GM23338 (cell line): ENCODE measurements around the gene PSMB7. TPM values are rescaled to one million over a fixed set of nuclear protein-coding genes. Genes with fewer than 3 reads are reported as not detected.

Experiments
- ATAC-seq: fragments of 200-7000 bp; cut with Tn5 transposase; 3 replicates; pipeline ENCODE4 v1.9.1; 2020
- DNase-seq: peaks from one replicate; pipeline ENCODE4 v3.0.0-alpha.2; 2015; ENCODE audit warnings: low spot score
- H2AFZ ChIP-seq: fragments of 200-600 bp; sonication (generic); 2 replicates; pipeline ENCODE4 v1.8.0; 2016; ENCODE audit warnings: antibody characterized with exemption, mild to moderate bottlenecking, moderate library complexity
- H3F3A ChIP-seq: fragments of 200-600 bp; sonication (generic); replicated peaks from 2 replicates; pipeline ENCODE4 v1.8.0; 2017; ENCODE audit warnings: antibody characterized with exemption, mixed run types, low read depth
- H3K27ac ChIP-seq: fragments of 200-600 bp; sonication (generic); 2 replicates; pipeline ENCODE4 v1.6.1; 2016; ENCODE audit warnings: low read depth
- H3K27me3 ChIP-seq: fragments of 200-600 bp; sonication (generic); 2 replicates; pipeline ENCODE4 v1.8.0; 2016; ENCODE audit warnings: mild to moderate bottlenecking, mixed run types, moderate library complexity; ENCODE audit not compliant: insufficient read depth
- H3K36me3 ChIP-seq: fragments of 200-600 bp; sonication (generic); 2 replicates; pipeline ENCODE4 v1.8.0; 2016; ENCODE audit warnings: mild to moderate bottlenecking; ENCODE audit not compliant: insufficient read depth
- H3K4me1 ChIP-seq: fragments of 200-600 bp; sonication (generic); 2 replicates; pipeline ENCODE4 v1.8.0; 2016; ENCODE audit warnings: mild to moderate bottlenecking, moderate library complexity; ENCODE audit not compliant: insufficient read depth
- H3K4me2 ChIP-seq: fragments of 200-600 bp; sonication (generic); 2 replicates; pipeline ENCODE4 v1.7.1; 2017; ENCODE audit warnings: mixed run types
- H3K4me3 ChIP-seq: fragments of 200-600 bp; sonication (generic); 2 replicates; pipeline ENCODE4 v1.6.1; 2016; ENCODE audit warnings: mixed run types
- H3K79me2 ChIP-seq: fragments of 200-600 bp; sonication (generic); replicated peaks from 2 replicates; pipeline ENCODE4 v1.8.0; 2017; ENCODE audit warnings: mild to moderate bottlenecking; ENCODE audit not compliant: insufficient read depth
- H3K9me2 ChIP-seq: fragments of 200-600 bp; sonication (generic); 2 replicates; pipeline ENCODE4 v1.8.0; 2017; ENCODE audit not compliant: insufficient read depth
- H4K20me1 ChIP-seq: fragments of 200-600 bp; sonication (generic); replicated peaks from 2 replicates; pipeline ENCODE4 v1.8.0; 2017; ENCODE audit warnings: mild to moderate bottlenecking; ENCODE audit not compliant: insufficient read depth
- H3K27ac Mint-ChIP-seq: 2 replicates; pipeline ENCODE4 v1.8.0; 2020; ENCODE audit warnings: inconsistent platforms, mild to moderate bottlenecking, moderate library complexity, mixed read lengths
- H3K27me3 Mint-ChIP-seq: 3 replicates; pipeline ENCODE4 v1.8.0; 2022; ENCODE audit warnings: low read depth, mild to moderate bottlenecking, moderate library complexity, mixed read lengths, inconsistent platforms; ENCODE audit not compliant: insufficient read depth, poor library complexity
- H3K36me3 Mint-ChIP-seq: 3 replicates; pipeline ENCODE4 v1.8.0; 2021; ENCODE audit warnings: low read depth, mild to moderate bottlenecking, inconsistent platforms, moderate library complexity, mixed read lengths
- H3K4me1 Mint-ChIP-seq: 3 replicates; pipeline ENCODE4 v1.8.0; 2020; ENCODE audit warnings: mild to moderate bottlenecking, inconsistent platforms, mixed read lengths
- H3K4me3 Mint-ChIP-seq: 3 replicates; pipeline ENCODE4 v1.8.0; 2021; ENCODE audit warnings: moderate library complexity, mild to moderate bottlenecking, inconsistent platforms, mixed read lengths
- H3K9me3 Mint-ChIP-seq: 3 replicates; pipeline ENCODE4 v1.8.0; 2020; ENCODE audit warnings: moderate library complexity, mild to moderate bottlenecking, inconsistent platforms, mixed read lengths
- CREB1 ChIP-seq: fragments of 250-450 bp; sonication (Bioruptor Pico); IDR thresholded peaks from 2 replicates; pipeline ENCODE4 v1.5.0; 2020; ENCODE audit warnings: low read depth, mild to moderate bottlenecking, moderate library complexity
- ETS1 ChIP-seq: IDR thresholded peaks from 2 replicates; pipeline ENCODE4 v1.6.1; 2016; ENCODE audit warnings: antibody characterized with exemption
- JUNB ChIP-seq: IDR thresholded peaks from one replicate; pipeline ENCODE4 v1.6.1; 2016; ENCODE audit warnings: antibody characterized with exemption; ENCODE audit not compliant: unreplicated experiment
- NANOG ChIP-seq: IDR thresholded peaks from 2 replicates; pipeline ENCODE4 v1.6.1; 2016; ENCODE audit warnings: antibody characterized with exemption, borderline replicate concordance
- ZNF114 ChIP-seq: fragments of 250-450 bp; sonication (Bioruptor Pico); IDR thresholded peaks from 2 replicates; pipeline ENCODE4 v1.5.0; 2020; ENCODE audit warnings: mild to moderate bottlenecking, moderate library complexity
- ZNF462 ChIP-seq: fragments of 250-450 bp; sonication (Bioruptor Pico); IDR thresholded peaks from 2 replicates; pipeline ENCODE4 v1.5.0; 2020; ENCODE audit warnings: mild to moderate bottlenecking, moderate library complexity
- polyA plus RNA-seq: library from polyadenylated mRNA; unstranded; fragments of >200 nt; fragmentation: Nextera tagmentation; extraction: Ambion mirVana; gene quantifications from 2 replicates; pipeline ENCODE4 v1.2.1, GENCODE V29; 2016
- total RNA-seq: library from RNA; depleted of rRNA; stranded (reverse); fragments of >200 nt; shearing (Covaris generic); gene quantifications from 2 replicates; pipeline ENCODE4 v1.2.3, GENCODE V29; 2014
- TF ChIP-seq, protein P1 (sequence below), 2 experiments: fragments of 200-600 bp in 1 of 2; sonication (generic) in 1 of 2; conservative IDR thresholded peaks; 2 replicates each; pipeline versions ENCODE4 v1.5.1 to v1.6.1; 2016 to 2017; ENCODE audit warnings: antibody characterized with exemption in 2 of 2, low read depth in 2 of 2, mild to moderate bottlenecking in 2 of 2, moderate library complexity in 1 of 2

Gene PSMB7
- total and polyA plus RNA-seq, 2 experiments from 2014 or later: 255 to 268 TPM

DNA sequence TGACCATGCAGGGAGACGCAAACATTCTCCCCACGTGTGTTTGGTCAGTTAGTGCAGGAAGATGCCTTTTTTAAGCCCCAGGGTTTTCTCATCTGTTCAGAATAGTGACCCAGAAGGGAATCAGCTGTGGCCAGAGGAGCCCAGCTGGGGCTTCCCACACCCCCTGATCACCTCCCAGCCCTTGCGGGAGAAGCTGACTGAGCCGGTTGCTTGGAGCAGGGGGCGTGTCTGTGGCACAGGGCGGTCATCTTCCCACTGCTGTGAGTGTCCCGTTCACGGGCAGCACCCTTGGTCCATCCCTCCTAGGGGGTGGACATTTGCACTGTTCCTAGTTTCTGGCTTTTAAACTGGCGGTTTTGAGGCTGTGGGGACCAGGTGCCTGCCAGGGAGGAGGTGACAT is 87.8 kb downstream of the PSMB7 start (continued):
- TF ChIP-seq ZNF462 (CRISPR knock-in tag): no peak
- TF ChIP-seq CREB1: no peak
- TF ChIP-seq ETS1: no peak

DNA sequence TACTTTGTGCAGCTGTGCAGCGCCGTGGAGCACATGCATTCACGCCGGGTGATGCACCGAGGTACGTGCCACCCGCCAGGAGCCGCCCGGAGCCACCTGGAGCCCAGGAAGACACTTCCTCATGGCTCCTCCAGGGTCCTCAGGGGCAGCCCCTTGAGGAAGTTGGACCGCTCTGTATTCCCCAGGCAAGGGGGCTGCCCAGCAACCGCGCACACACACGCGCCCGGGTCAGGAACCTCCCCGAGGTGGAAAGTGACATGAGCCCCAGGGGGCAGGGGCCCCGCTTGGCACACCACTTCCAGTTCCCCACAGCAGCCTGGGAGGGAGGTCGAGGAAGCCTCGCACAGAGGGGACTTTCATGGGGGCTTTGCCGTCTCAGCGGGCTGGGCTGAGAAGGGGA is 88.9 kb downstream of the PSMB7 start:
- H3K36me3 ChIP-seq: no peaks in the 10 kb centered on the region
- H3K4me3 Mint-ChIP-seq: no peak overlapping the region
- H3K36me3 Mint-ChIP-seq: no peaks in the 10 kb centered on the region
- H3K4me3 ChIP-seq: no peak overlapping the region
- TF ChIP-seq, protein P1, sequence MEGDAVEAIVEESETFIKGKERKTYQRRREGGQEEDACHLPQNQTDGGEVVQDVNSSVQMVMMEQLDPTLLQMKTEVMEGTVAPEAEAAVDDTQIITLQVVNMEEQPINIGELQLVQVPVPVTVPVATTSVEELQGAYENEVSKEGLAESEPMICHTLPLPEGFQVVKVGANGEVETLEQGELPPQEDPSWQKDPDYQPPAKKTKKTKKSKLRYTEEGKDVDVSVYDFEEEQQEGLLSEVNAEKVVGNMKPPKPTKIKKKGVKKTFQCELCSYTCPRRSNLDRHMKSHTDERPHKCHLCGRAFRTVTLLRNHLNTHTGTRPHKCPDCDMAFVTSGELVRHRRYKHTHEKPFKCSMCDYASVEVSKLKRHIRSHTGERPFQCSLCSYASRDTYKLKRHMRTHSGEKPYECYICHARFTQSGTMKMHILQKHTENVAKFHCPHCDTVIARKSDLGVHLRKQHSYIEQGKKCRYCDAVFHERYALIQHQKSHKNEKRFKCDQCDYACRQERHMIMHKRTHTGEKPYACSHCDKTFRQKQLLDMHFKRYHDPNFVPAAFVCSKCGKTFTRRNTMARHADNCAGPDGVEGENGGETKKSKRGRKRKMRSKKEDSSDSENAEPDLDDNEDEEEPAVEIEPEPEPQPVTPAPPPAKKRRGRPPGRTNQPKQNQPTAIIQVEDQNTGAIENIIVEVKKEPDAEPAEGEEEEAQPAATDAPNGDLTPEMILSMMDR (conservative IDR thresholded peaks at IDR 0.05; ENCODE audit: low read depth in 2 of 2): no peak
- no peak for TF ChIP-seq JUNB
- no peak for TF ChIP-seq ZNF114 (CRISPR knock-in tag)
- TF ChIP-seq NANOG: no peak
- no peaks in the 10 kb centered on the region for H3K9me3 Mint-ChIP-seq
- no peaks in the 10 kb centered on the region for H3K4me1 ChIP-seq
- ATAC-seq: no peak
- H3K4me1 Mint-ChIP-seq: no peaks in the 10 kb centered on the region
- H4K20me1 ChIP-seq: no peaks in the 10 kb centered on the region
- DNase-seq: no peak
- H3F3A ChIP-seq: no peaks in the 10 kb centered on the region
- H3K27ac ChIP-seq: no peak overlapping the region
- peaks cover 4% of the 10 kb centered on the region for H3K27me3 Mint-ChIP-seq
- H2AFZ ChIP-seq: no peak overlapping the region
- H3K27ac Mint-ChIP-seq: no peak overlapping the region
- no peaks in the 10 kb centered on the region for H3K79me2 ChIP-seq
- no peaks in the 10 kb centered on the region for H3K9me2 ChIP-seq
- no peaks in the 10 kb centered on the region for H3K27me3 ChIP-seq
- H3K4me2 ChIP-seq: no peak overlapping the region
